Measurements from ENCODE around the gene C17orf114.
A peak's percentile ranks its signal among the peaks of the same experiment; 100 is the strongest.
"Not testable (repeated sequence)": the region's sequence is repeated elsewhere in the genome, so short reads cannot be mapped to it uniquely, and the experiment has no call there.

C17orf114 gene

DNA sequence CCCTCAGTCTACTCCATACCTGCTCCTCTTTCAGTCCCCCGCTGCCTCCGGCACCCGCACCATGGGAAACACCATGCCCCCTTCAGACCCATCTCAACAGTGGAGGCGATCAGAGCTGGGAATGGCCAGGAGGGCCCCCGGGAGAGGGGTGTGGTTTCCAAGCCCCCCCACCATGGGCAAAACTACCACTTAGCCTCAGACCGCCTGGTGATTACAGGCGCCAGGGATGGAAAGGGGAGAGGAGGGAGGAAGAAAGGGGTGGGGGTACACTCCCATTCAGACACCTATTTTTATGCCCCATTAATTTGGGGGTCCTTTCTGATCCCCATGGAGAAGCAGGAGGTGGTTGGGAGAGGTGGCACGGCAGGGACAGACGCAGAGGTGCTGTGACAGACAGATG lies at the start of gene C17orf114:
Gene C17orf114 (minus strand): TSS at position 101 of the 400 bp plus-strand sequence.
- DNase-seq = no peak

DNA sequence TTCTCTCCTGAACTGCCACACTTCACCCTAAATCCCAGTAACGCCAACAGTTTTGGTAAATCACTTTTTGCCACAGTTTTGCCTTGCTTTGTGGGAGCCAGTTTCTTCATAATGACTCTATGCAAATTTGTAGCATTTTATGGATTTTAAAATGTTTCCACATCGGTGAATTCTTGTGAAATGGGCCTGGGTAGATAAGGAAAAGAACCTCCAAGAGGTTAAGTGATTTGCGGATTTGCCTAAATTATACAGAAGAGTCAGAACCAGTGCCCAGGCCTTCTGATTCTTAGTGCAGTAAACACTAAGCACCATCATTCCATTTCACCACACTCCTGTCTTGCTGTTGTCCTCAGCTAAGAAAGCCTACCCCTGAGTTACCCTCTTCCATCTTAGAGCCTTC lies 49.0 kb upstream of the C17orf114 start:
- no peak for DNase-seq

DNA sequence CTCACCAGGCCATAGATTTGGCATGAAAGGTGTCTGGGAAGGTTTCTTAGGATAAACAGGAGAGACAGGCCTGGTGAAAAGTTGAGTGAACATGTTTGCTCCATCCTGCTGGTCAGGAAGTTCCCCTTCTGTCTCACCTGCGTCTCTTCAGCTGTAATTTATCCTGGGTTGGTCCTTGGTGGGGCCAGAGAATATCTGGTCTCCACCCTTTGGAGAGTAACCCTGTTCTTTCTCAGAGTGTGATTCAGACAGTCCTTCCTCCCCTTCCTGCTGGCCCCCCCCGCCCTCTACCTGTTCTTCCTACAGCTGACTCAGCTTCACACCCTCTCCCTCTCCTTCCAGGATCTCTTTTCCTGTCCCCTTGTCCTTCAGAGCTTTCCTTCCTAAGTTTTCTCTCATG lies 48.1 kb upstream of the C17orf114 start:
- DNase-seq = no peak

DNA sequence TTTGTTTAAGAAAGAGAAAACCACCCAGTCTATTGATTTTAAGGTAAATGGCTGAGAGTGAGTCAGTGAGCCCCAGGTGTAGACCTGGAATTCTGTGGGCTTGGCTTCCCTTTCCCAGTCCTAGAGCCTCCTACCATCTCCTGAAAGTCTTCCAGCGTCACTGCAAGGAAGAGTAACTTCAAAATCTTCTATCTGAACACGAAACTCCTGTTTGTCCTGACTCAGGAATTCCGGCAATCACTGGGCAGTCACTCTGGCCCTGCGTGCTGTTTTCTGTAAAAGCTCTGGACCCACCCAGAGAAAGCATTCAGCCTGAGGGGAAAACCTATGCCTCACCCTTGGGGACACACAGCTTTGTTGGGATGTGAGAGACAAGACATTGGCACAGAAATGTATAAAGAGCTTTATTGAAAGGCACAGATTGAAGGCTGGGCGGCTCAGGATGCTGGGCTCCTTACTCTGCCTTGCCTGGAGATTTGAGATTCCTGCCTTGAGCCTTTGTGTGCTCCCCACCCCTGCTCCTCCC lies 46.9 kb upstream of the C17orf114 start:
- DNase-seq = no peak

DNA sequence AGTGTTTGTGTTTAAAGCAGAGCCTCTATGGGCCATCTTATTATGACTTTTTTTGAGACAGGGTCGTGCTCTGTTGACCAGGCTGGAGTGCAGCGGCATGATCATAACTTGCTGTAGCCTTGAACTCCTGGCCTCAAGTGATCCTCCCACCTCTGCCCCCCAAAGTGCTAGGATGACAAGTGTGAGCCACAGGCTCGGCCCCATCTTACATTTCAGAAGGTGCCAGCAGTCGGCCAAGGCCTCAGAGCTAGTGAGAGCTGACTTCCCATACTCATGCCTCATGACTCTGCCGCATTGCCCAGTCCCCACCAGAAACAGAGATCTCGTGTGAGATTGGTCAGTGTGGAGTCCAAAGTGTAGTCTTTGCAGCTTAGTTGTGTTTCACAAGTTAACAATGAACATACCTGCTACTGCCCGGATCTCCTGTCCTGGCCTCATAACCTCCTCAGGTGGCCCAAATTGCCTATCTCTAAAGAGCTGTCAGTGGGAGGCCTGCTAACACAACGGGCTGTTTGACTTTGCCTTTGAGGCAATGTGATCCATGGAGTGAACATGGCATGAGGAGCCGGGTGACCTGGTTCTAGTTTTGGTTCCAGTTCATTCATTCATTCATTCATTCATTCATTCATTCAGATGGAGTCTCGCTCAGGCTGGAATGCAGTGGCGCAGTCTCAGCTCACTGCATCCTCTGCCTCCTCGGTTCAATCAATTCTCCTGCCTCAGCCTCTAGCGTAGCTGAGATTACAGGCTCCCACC lies 44.7 kb upstream of the C17orf114 start:
- no peak for DNase-seq

DNA sequence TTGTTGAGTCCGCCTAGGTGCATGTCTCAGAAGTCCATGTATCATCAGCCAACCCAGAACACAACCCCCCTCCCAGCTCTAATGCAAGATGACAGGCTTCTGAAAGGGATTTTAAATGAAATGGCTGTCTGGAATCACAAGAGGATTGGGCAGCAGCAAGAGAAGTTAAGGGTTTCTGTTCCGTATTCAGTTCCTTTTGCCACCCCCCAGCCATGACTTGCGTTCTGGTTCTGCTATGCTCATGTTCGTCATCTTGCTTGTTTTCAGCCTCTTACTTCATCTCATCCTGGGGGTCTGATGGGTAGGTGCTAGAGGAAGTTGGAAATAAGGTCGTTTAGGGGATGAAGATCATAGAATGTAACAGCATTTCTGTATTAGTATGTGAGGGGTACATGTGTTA lies 43.0 kb upstream of the C17orf114 start:
- DNase-seq = no peak

DNA sequence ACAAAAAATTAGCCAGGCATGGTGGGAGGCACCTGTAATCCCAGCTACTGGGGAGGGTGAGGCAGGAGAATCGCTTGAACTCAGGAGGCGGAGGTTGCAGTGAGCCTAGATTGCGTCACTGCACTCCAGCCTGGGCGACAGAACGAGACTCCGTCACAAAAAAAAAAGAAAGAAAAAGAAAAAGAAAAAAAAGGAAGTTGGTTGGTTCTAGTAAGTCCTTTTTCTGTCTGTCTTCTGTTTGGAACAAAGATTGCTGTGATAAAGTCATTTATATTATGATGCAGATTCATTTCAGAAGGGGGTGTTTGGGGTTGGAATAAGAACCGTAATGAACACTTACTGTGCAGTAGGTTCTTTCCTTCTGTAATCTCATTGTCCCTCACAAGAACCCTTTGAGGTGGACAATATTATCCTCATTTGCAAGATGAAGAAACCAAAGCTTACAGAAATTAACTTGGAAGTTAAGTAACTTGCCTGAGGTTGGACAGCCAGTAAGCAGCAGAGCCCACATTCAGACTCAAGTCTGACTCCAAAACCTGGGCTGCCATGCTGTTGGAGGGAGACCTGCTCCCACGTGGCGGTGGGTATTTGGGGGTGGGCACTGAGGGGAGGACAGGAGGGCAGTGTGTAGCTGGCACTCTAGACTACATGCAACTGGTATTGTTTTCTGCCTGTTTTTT lies 41.3 kb upstream of the C17orf114 start:
- no peak for DNase-seq

DNA sequence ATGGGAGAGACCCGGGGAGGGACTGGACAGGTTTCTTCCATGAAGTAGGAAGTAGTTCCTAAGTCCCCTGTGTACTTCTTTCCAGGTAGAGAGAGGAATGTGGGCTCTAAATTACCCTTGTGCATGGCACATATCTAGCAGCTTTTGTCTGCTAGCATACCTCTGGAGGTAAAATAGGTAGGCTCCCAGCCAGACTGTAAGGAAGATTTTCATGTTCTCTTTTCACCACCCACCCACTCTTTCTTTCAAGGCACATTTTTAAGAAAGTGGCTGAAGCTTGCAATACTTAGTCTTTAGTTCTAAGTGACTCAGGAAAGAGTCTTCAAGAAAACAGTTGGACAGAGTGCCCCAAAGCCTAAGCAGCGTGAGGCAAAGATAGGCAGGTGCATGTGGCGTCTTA lies 40.2 kb upstream of the C17orf114 start:
- no peak for DNase-seq

DNA sequence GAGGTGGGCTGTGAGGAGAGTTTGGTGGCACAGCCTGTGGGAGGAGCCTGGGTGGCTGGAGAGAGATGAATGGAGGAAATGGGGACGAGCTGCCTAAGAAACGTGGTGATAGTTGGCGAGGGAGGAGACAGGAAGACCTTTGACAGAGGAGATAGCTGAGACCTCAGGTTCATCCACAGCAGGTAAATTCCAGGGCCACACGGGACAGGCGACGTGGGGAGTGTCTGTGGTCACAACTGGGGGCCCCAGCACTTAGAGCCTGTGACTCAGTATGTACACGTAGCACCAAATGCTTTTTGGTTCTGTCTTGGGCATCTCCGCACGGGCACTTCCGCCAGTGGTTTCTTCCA lies 38.7 kb upstream of the C17orf114 start:
- DNase-seq = no peak

GRCh38 chr17:4839965-4840892 lies 38.1 kb upstream of the C17orf114 start:
- no peak for DNase-seq

DNA sequence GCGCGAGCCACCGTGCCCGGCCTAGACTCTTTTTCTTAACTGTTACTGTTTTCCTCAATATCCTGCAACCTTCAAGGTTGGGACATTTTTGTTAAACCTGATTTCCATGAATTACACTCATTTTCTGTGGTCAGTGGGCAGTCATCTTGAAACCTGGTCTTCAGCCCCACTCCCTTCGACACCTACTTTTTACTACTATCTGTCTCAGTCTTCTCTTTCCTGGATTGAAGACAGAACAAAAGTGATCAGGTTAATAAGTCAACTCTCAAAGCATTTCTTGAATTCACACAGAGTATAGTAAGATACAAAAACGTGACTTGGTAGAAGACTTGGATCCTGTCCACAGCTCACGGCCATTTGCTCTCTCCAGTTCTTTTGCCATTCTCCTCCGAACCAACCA lies 37.1 kb upstream of the C17orf114 start:
- DNase-seq = no peak

- DNase-seq = no peak
Observed at GRCh38 chr17:4838309-4838785, 36.2 kb upstream of the C17orf114 start.

DNA sequence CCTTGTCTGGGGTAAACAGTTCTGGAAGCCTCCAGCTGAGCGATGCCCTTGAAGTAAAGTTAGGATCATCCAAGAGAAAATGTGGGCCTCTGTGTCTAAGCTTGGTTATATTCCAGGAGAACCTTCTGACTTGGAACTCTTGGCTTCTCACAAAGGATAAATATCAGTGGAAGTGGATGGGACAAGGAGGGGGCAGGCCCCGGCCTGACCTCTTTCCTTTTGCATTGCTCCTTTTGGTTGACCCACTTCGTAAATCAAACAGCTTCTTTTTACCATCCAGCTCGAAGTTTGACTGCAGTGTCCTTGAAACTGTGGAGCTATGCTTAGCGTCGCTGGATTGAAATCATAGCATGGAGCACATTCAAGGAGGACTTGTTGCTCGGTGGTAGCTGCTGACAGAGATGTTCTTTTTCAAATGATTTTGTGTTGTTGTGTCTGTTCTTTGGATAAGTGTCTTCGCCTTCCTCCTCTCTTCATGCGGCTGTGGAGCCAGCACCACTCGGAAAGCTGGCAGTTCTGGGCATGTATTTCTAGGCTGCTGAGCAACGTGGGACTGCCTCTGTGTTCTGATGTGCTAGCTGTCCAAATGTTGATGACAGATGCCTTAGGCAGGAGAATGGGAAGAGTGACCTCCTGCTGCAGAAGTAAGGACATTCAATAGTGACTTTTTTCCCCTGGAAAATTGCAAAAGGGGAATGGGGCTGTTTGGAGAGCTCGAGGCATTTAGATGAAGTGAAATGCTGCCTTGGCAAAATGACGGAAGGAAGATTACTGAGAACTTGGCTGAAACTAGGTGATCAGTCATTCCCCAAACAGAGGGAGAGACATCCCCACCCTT lies 35.6 kb upstream of the C17orf114 start:
- no peak for DNase-seq

DNA sequence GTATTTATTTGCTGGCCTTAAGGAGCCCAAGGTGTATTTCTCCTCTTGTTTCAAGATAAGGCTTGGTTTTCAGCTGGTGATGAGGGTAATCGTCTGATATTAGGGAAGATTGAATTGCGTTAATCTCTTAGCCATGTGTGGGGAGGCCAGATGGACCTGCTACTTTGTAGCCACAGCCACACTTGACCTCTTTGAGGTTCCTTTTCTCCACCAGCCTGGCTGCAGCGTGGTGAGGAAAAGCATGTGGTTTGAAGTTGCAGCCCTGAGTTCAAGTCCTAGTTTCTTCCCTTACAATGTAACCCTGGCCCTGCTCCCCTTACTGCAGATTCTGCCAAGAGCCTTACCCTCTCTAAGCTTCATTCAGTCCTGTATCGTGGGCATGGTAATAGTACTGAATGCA lies 34.1 kb upstream of the C17orf114 start:
- DNase-seq = no peak

GRCh38 chr17:4834681-4835020 lies 32.5 kb upstream of the C17orf114 start:
- no peak for DNase-seq

DNA sequence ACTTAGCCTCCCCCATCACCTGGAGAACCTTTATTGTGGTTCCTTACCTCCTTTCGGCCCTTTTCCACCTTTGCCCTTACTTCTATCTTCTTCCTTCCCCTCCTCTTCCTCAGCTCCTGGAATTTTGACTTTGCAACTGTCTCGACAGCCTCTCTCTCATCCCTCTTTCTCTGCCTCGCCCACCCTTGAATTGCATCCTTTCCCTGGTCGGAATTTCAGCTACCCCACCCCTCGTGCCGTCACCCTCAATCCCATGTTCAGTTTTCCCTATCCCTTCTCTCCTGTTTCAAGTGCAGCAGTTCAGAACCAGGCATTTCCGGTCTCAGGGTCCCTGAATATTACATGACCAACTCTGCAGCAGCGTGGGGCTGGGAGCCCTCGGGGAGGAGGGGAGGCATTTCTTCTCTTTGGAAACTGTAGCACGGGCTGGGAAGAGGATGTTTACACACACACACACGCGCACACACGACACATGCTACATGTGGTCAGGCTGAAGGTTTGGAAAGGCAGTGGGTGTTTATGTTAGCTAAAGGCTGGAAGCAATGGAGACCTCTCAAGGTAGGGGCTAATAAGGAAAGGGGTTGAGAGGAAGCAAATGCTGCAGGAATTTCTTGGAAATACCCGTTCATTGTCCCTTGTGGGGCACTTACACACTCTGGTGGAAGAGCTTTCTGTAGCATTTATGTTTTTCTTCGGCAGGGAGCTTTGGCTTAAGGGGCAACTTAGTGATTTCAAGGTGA lies 32.0 kb upstream of the C17orf114 start:
- DNase-seq = no peak

- DNase-seq = peak; percentile 40
Observed at GRCh38 chr17:4833178-4833940, 31.2 kb upstream of the C17orf114 start, which contains the start of gene MINK1. TSS of gene MINK1 (plus strand) at chr17:4833340. CDS start at chr17:4833584, 244 bp downstream.

DNA sequence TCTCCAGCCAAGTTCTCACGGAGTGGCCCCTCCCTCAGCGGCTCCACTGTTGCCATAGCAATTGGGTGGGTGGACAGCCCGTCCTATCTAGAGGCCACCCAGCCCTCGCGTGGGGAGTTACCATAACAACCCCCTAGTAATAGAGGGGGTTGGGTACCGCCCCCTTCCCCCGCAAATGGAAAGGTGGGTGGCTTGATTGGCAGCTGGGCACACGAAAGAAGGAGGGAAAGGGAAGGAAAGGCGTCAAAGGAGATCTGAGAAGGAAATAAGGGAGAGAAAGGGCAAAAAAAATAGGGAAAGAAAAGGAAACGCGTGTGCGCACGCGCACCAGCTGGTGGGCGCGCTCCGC lies 30.7 kb upstream of the C17orf114 start:
- not testable (repeated sequence) for DNase-seq

GRCh38 chr17:4827399-4827798 lies 25.3 kb upstream of the C17orf114 start:
- DNase-seq = no peak

- DNase-seq = no peak
Observed at GRCh38 chr17:4823373-4824089, 21.4 kb upstream of the C17orf114 start.
